Stimulated activated CD8-positive, alpha-beta memory T cell treated with anti-CD3 and anti-CD28 coated beads, Interleukin-4, amount 100 ng/mL, for 4 hours (primary cell): ENCODE data around the gene NOSIP.

Experiments used
- DNase-seq, 2 donors: peaks; one replicate each; pipeline ENCODE4 v3.0.0-alpha.2; 2020; ENCODE audit warnings: low read depth in 2 of 2, low spot score in 1 of 2

NOSIP gene

DNA sequence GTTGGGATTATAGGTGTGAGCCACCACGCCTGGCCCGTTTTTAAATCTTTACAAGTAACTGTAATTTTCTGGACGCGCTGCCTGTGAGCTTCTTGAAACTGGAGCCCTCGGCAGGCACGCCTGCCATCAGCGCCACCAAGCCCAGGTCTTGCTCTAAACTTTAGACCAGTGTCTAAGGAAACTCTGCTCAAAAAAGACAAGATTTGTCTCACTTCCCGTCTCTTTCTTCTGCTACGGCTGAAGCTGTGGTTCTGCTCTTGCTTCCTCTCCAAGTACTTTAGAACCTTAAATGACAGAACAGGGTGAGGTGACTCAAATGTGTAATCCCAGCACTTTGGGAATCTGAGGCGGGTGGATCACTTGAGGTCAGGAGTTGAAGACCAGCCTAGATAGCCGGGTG, 27.6 kb downstream of the NOSIP start:
- DNase-seq = no peak

DNA sequence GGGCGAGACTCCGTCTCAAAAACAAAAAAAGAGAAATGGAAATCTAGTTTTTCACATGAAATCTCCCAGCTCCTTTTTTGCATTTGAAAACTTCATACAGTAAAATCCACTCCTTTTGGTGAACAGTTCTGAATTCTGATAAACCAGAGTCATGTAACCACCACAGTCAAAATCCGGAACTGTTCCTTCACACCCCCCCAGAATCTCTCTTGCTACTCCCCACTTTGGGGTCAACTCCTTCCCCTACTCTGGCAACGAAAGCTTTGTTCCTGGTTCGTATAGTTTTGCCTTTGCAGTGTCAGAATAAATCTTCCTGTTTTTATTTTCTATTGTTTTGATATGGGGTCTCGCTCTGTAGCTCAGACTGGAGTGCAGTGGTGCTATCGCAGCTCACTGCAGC, 28.8 kb downstream of the NOSIP start:
- DNase-seq = no peak

DNA sequence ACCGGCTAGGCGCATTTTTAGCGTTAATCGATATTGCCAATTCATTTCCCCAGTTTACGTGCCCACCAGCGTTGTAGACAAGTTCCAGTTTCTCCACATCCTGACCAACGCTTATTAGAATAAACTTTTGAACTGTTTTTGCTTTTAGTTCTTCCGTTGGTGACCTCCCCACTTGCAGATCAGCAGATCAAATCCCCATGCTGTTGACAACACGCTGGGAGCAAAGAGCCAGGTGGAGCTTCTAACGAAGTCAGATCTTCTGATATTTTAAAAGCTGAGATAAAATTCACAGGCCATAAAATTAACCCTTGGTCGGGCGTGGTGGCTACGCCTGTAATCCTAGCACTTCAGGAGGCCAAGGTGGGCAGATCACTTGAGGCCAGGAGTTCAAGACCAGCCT, 31.3 kb downstream of the NOSIP start:
- DNase-seq = no peak

DNA sequence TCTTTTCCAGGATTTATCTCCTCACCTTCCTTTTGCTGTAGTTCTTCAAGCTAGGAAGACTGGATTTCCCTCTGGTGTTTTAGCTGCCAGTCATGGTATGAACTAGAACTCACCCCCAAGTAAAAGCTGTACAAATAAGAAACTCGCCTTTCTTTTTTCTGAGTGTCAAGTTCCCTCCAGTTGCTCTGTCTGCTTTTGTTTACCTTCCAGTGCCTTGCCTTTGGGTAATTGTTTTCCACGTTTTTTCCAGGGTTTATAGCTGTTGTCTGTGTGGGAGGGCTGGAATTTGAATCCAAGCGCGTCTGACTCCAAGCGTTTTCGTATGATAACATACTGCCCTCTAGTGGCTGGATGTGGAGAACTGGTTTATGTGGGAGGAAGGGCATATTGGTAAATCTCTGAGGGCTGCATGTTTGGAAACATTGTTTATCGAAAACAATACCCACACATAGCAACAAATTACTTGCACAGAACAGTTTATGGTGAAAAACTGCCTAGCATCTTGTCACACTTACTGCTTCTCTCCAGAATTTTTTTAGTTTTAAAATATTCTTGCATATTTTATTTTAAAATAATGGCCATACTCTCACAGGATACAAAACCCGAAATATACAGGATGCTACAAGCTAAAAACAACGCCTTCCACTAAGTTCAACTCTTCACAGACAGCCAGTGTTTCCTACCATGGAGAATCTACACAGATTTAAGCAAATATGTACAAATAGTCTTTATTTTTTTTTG, 33.4 kb downstream of the NOSIP start:
- DNase-seq = peak in 1 of 2 donors; percentile 46

- DNase-seq = no peak
Observed at GRCh38 chr19:49544154-49544553, 36.2 kb downstream of the NOSIP start.

DNA sequence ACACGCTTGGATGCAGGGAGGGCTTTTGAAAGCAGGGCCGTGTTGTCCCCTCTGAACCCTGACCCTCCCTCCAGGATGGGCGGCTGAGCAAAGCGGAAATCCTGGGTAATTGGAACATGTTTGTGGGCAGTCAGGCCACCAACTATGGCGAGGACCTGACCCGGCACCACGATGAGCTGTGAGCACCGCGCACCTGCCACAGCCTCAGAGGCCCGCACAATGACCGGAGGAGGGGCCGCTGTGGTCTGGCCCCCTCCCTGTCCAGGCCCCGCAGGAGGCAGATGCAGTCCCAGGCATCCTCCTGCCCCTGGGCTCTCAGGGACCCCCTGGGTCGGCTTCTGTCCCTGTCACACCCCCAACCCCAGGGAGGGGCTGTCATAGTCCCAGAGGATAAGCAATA, 37.3 kb downstream of the NOSIP start:
- DNase-seq = no peak

DNA sequence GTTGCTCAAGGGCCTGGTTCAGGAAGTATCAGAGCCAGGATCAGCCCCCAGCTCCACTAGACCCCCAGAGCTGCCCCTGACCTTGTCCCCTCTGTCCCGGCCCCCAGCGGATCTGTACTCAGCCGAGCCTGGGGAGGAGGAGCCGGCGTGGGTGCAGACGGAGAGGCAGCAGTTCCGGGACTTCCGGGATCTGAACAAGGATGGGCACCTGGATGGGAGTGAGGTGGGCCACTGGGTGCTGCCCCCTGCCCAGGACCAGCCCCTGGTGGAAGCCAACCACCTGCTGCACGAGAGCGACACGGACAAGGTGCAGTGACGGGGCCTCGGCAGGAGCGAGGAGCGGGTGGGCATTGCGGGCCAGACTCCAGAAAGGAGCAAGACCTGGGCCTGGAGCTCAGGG, 37.9 kb downstream of the NOSIP start:
- no peak for DNase-seq

- DNase-seq = no peak
Observed at GRCh38 chr19:49541914-49542313, 38.4 kb downstream of the NOSIP start.

DNA sequence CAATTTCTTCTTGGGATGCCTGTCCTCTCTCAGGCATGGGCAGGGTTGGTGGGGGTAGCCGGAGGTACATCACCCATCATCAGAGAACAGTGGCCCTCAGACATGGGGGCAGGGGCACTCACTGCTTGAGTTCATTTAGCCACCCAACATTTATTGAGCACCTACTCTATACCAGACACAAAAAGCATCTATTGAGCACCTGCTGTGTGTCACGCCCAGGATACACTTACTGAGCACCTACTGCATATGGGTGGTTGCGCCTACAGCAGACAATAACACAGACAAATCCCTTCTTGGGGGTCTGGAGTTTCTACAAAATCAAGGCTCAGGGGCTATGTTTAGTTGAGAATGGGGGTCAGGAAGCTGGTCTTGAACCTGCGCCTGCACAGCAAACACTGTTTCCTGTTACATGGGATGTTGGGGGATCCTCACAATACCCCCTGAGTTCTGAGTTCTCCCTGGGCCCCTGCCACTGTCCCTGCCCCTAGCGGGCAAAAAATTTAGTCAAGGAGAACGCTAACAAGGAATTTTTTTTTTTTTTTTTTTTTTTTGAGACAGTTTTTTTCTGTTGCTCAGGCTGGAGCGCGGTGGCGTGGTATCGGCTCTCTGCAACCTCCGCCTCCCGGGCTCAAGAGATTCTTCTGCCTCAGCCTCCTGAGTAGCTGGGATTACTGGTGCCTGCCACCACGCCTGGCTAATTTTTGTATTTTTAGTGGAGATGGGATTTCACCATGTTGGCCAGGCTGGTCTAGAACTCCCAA, 41.0 kb downstream of the NOSIP start:
- no peak for DNase-seq

DNA sequence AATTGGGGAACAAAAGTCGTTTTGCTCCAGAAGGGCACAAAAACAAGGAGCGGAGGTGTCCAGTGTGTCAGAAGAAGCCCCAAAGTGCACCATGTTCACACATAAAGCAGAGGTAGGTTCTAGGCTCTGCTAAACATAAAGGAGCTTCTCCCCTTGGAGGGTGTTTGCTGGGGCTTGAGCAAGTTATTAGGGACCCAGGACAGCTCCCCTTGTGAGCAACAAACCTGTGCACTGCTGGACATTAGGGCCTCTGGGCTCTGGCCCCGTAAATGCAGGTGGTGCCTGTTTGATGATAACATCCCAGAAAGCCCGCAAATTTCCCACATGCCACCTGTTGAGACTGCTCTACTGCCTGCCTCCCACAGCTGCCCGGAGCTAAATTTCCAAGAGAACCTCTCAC, 41.7 kb downstream of the NOSIP start:
- no peak for DNase-seq

DNA sequence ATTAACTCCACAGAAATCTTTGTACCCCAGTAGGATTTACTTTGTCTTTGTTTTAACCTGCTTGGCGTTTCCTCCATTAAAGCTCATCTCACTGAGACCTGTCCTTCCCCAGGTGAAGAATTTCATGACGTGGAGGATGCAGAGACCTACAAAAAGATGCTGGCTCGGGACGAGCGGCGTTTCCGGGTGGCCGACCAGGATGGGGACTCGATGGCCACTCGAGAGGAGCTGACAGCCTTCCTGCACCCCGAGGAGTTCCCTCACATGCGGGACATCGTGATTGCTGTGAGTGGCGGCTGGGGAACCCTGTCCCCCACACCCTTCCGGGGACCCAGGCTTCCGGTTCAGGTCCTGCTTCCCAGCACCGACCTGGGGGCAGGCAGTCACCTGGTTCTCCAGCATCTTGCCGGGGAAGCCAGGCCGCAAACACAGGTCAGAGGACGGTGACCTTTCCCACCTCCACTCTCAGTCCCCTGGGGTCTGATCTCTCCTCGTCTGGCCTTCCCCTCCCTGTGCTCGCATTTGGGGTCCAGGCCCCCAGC, 43.4 kb downstream of the NOSIP start:
- DNase-seq = no peak

GRCh38 chr19:49534632-49535385, 45.5 kb downstream of the NOSIP start:
- DNase-seq = no peak

DNA sequence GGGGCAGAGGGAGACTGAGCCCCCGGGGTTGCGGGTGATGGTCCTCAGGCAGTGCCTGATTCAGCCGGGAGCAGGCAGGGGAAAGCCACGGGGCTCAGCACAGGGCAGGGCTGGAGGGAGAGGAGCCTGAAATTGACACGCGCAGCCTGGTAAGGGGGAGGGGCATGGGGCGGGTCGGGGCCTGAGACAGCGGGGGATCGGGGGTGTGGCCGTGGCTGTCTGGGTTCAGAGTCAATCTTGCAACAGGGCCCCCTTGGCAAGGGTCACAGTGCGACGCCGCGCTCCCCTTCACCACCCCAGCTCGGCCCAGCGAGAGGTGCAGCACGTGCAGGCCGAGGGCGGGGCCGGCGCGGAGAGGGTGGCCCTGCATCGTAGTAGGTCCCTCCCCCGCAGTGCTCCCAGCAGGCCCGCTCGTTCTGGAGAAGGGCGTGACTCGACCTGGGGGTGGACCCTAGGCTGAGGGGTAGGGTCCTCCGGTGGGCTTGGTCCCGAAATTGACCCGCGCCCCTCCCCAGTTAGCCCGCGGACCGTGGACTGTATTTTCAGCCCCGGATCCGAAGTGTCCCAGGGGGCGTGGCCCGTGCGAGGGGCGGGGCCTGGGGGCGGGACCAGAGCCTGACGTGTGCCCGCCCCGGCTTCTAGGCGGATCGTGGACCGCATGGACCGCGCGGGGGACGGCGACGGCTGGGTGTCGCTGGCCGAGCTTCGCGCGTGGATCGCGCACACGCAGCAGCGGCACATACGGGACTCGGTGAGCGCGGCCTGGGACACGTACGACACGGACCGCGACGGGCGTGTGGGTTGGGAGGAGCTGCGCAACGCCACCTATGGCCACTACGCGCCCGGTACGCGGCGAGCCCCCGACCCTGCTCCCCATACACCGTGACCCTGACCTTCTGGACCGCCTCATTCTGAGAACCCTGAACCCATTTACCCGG, 46.5 kb downstream of the NOSIP start:
- peak; percentile 56 to 73 for DNase-seq

DNA sequence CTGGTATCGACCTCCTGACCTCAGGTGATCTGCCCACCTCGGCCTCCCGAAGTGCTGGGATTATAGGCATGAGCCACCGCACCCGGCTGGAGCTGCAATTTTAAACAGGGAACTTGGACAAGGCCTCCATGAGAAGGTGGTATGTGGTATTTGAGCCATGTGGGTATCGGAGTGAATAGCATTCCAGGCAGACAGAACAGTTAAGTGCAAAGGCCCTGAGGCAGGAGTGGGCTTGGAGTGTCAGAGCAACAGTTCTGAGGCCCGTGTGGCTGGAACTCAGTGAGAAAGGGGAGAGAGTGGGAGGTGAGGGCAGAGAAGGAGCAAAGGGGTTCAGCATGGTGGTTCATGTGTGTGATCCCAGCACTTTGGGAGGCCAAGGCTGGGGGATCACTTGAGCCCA, 49.6 kb downstream of the NOSIP start:
- no peak for DNase-seq

- DNase-seq = no peak
Observed at GRCh38 chr19:49528211-49528771, 52.1 kb downstream of the NOSIP start.

DNA sequence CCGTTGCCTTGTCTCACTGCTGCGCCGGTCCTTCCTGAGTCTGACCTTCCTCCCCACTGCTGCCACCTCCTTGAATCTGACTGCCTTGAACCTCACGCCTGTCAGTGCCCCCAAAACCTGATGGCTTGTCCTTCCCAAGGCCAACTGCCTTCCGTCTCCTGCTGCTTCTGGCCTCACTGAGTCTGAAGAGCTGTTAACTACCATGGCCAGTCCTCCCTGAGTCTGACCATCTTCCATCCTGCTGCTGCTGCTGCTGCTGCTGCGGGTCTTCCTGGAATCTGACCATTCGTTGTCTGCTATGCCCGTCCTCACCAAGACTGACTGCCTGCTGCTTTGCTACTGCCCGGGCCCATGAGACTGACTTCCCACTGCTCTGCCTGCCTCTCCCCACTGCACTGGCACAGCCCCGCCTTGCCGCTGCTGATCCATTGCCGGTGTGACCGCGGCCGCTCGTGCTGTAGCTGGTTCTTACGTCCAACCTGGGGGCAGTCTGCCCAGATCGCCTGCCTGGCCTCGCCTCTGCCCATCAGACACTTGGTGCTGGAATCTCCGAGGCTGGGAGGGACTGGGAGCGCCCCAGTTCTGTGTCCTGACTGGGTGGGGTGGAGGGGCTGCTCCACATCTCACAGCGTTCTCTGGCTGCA, 55.4 kb downstream of the NOSIP start:
- no peak for DNase-seq

- no peak for DNase-seq
Observed at GRCh38 chr19:49520705-49521319, 59.5 kb downstream of the NOSIP start.

DNA sequence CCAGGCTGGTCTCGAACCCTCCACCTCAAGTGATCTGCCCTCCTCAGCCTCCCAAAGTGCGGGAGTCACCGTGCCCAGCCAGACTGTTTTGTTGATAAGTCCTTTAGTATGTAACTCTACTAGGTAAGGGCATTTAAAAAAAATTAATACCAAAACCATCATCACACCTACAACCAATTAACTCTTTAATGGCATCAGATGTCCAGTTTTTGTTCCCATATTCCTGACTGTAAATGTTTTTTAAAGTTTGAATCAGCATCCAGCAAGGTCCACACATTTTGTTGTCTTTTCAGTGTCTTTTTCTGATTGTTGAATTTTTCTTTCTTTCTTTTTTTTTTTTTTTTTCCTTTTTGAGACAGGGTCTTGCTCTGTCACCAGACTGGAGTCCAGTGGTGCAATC, 62.3 kb downstream of the NOSIP start:
- no peak for DNase-seq

- no peak for DNase-seq
Observed at GRCh38 chr19:49515767-49516166, 64.6 kb downstream of the NOSIP start.
